GM19099 (cell line): ENCODE results near the gene WDR54.

ENCODE experiments used
- POLR2A ChIP-seq: IDR thresholded peaks from 3 replicates; pipeline ENCODE4 v1.6.1; 2011; ENCODE audit warnings: low read depth; ENCODE audit not compliant: insufficient read length; ENCODE audit errors: extremely low read depth

Gene WDR54

GRCh38 chr2:74420006-74420405 is 1.5 kb upstream of the WDR54 start:
- TF ChIP-seq POLR2A, result no peak

- no peak for TF ChIP-seq POLR2A
Observed at GRCh38 chr2:74423231-74424095, 1.9 kb downstream of the WDR54 start.

- no peak for TF ChIP-seq POLR2A
Observed at GRCh38 chr2:74424139-74424992, 2.8 kb downstream of the WDR54 start.

GRCh38 chr2:74424995-74425406 is 3.5 kb downstream of the WDR54 start:
- no peak for TF ChIP-seq POLR2A

DNA sequence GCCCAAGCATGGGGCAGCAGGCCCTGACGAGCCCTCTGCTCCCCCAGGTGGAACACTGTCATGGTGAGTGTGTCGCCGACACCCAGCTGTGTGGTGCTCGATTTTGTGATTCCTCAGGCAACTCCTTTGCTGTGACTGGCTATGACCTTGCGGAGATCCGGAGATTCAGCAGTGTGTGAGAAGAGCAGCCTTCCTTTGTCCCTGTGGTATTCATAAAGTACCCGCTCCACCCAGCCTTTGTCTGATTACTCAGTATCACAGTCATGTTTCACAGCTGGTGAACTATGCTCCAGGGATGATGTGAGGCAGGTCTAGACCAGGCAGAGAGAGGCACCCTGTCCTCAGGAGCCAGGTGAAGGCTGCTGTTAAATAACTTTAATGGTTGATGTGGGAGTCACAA is 4.0 kb downstream of the WDR54 start:
- TF ChIP-seq POLR2A, result no peak

- no peak for TF ChIP-seq POLR2A
Observed at GRCh38 chr2:74426181-74426758, 4.7 kb downstream of the WDR54 start.

- no peak for TF ChIP-seq POLR2A
Observed at GRCh38 chr2:74427551-74427950, 6.0 kb downstream of the WDR54 start.

DNA sequence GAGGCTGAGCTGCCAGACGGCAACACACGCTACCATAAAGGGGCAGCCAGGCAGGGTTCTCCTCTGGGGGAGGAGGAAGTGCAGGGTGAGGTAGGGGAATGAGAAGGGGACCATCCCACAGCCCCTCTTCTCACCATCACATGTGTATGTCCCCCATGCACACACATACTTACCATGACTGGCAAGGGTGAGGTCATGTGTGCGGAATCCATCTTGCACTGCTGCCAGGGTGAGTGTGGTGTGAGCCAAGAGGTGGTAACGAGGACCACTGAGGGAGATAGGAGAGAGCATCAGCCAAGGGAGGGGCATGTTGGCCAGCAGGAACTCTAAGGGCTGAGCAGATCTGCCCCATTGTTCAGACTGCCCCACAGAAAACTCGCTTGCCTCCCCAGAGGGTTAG is 7.1 kb downstream of the WDR54 start:
- no peak for TF ChIP-seq POLR2A

DNA sequence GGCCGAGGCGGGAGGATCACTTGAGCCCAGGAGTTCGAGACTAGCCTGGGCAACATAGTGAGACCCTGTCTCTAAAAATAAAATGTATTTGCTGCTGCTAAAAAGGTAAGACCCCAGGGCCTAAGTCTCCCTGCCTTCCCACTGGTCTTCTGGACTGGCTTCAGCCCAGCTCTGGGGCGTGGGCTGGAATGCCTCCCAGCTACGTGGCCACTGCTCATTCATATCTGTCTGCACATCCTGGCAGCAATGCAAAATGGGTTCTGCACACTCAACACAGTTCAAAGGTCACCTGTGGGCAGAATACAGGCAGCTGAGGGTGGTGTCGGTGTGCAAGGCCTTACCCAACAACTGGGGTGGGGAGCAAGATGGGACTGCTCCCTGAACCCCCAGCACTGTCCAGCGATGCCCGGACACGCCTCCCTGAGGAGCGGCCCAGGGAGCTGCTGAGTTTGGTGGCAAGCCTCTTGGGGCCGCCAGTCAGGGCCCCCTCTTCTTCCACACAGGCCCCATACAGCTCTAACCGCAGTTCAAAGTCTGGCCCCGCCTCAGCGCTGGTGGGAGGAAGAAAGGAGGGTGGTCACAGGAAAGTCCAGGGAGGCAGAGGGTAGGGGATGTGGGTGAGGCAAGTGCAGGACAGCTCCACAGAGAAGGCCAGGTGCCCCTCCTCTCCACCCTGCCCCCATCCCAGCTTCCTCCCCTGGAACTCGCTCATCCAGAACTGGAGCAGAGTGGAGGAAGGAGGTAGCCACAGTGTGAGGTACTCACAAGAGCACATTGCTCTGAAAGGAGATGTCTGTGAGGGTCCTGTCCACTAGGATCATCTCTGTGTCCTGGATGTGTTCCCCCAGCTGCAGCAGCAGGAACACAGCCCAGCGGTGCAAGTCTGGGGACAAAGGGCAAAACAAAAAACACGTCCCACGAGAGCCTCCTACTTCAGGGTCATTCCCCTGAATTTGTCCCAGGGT is 8.2 kb downstream of the WDR54 start:
- TF ChIP-seq POLR2A, result no peak

DNA sequence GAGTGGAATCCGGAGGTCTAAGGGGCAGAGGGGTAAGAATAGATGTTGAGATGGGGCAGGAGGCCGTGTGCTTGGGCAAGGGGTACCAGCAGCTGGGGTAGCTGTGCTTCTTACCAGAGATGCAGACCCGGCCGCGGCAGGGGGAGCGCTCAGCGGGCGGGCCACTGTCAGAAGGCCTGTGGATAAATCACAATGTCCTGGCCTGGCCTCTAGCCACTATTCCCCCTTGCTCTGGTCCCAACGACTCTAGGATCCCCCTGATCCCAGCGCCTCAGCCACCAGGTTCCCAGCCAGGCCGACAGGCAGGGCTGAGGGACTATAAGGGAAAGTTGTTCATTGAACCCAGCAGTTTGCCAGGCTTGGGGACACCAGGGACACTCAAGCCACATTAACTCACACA is 9.0 kb downstream of the WDR54 start:
- no peak for TF ChIP-seq POLR2A

- no peak for TF ChIP-seq POLR2A
Observed at GRCh38 chr2:74436111-74436805, 14.7 kb downstream of the WDR54 start.

DNA sequence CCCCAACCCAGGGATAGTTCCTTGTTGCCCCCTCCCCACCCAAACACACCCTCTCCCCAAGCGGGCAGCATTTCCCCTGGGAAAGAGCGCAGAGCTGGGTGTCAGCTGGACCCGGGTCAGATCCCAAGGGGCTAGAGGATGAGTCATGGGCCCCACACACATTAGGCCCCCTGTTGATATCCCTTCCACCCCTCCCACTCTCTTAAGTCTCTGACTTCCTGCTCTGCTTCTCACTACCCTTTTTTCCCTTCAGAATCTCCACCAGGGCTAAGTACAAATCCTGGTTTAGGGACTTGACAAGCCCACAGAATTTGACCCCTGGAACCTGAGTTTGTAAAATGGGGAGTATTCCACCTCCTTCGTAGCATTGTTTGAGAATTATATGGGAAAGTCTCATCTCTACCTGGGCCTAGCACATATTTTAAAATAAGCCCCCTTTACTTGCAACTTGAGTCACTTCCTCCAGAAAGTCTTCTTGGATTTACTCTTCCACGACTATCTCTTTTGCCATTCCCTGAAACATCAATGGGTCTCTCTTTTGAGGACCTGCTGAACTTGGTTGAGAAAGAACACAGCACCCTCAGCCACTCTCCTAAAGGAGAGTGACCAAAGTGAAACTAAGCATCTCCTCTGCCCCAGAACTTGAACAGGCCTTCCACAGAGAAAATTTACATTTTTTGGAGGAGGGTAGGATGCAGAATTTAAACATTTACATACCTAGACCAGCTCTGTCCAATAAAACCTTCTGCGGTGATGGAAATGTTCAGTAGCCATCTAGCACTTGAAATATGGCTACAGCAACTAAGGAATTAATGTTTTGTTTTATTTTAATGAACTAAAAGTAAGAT is 15.5 kb downstream of the WDR54 start:
- peak; percentile 31 for TF ChIP-seq POLR2A

DNA sequence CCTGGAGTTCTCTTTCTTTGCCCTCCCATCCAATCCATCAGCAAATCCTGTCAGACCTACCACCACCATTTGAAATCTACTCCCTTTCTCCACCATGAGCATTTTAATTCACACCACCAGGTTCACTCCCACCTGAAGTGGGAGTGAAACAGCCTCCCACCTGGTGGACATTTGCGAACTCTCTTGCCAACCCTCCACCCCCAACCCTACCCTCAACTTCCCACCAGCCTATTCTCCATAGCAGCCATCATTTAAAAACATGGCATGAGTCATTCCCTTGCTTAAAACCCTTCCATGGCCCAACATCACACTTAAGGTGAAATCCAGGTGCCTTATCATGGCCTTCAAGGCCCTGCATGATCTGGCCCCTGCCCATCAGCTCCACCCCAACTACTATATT is 16.7 kb downstream of the WDR54 start:
- no peak for TF ChIP-seq POLR2A
